OCI-LY7 (cell line): ENCODE measurements around the gene BHMT2. TPM values are rescaled to one million over a fixed set of nuclear protein-coding genes. Genes with fewer than 3 reads are reported as not detected.

Experiments
- BruUV-seq: library from RNA; stranded (reverse); fragments of 400-500 nt; replicated peaks from 2 replicates; lab custom pipeline; 2021; lab: Mats Ljungman, UMichigan
- CTCF ChIA-PET: fragments of 300-600 bp; sonication (Branson Sonifier 250); formaldehyde crosslinking; loops from one replicate; lab custom pipeline; 2022; ENCODE audit warnings: antibody characterized with exemption; ENCODE audit not compliant: unreplicated experiment; lab: Charles Lee
- POLR2A ChIA-PET: fragments of 300-600 bp; sonication (Branson Sonifier 250); formaldehyde crosslinking; loops from one replicate; lab custom pipeline; 2022; ENCODE audit warnings: antibody characterized with exemption; lab: Charles Lee
- DNase-seq: peaks from one replicate; pipeline ENCODE4 v3.0.0-alpha.2; 2015; ENCODE audit warnings: low spot score
- H2AFZ ChIP-seq: fragments of 200-600 bp; sonication (generic), shearing (Covaris generic); 2 replicates; pipeline ENCODE4 v1.6.1; 2014; ENCODE audit warnings: mild to moderate bottlenecking, antibody characterized with exemption, low read length, moderate library complexity
- H3K27ac ChIP-seq: fragments of 200-600 bp; sonication (generic); 2 replicates; pipeline ENCODE4 v1.5.1; 2014; ENCODE audit warnings: mixed run types, low read depth, mild to moderate bottlenecking, moderate library complexity, low read length, inconsistent platforms; ENCODE audit not compliant: poor library complexity, severe bottlenecking
- H3K36me3 ChIP-seq: fragments of 200-600 bp; sonication (generic); 2 replicates; pipeline ENCODE4 v1.6.1; 2014; ENCODE audit warnings: mild to moderate bottlenecking, antibody characterized with exemption, low read length, moderate library complexity, mixed read lengths; ENCODE audit not compliant: insufficient read depth
- H3K4me1 ChIP-seq: fragments of 200-600 bp; sonication (generic); 2 replicates; pipeline ENCODE4 v1.5.1; 2014; ENCODE audit warnings: mild to moderate bottlenecking, low read length; ENCODE audit not compliant: insufficient read depth, poor library complexity, severe bottlenecking
- H3K4me2 ChIP-seq: fragments of 200-600 bp; sonication (generic); 2 replicates; pipeline ENCODE4 v1.6.1; 2014; ENCODE audit warnings: mild to moderate bottlenecking, low read length
- H3K4me3 ChIP-seq: fragments of 200-600 bp; sonication (generic); 2 replicates; pipeline ENCODE4 v1.5.1; 2014; ENCODE audit warnings: mild to moderate bottlenecking, low read depth, low read length; ENCODE audit not compliant: poor library complexity, severe bottlenecking
- H3K79me2 ChIP-seq: fragments of 200-600 bp; sonication (generic); 2 replicates; pipeline ENCODE4 v1.6.1; 2016; ENCODE audit warnings: low read depth, mild to moderate bottlenecking, low read length, moderate library complexity, mixed read lengths; ENCODE audit not compliant: insufficient read depth
- H3K9me2 ChIP-seq: fragments of 200-600 bp; sonication (generic); 2 replicates; pipeline ENCODE4 v1.6.1; 2016; ENCODE audit warnings: mild to moderate bottlenecking, low read length, mixed read lengths; ENCODE audit not compliant: insufficient read depth
- H3K9me3 ChIP-seq: fragments of 200-600 bp; sonication (generic); 2 replicates; pipeline ENCODE4 v1.6.1; 2014; ENCODE audit warnings: mild to moderate bottlenecking, mixed run types, low read length, mixed read lengths
- H4K20me1 ChIP-seq: fragments of 200-600 bp; sonication (generic); 2 replicates; pipeline ENCODE4 v1.6.1; 2014; ENCODE audit warnings: mild to moderate bottlenecking, antibody characterized with exemption, low read length, moderate library complexity, mixed read lengths; ENCODE audit not compliant: insufficient read depth
- CTCF ChIP-seq: fragments of 200-600 bp; sonication (generic); conservative IDR thresholded peaks from 2 replicates; pipeline ENCODE4 v1.5.1; 2014; ENCODE audit warnings: mild to moderate bottlenecking, antibody characterized with exemption, low read length, moderate library complexity, mixed read lengths
- EZH2phosphoT487 ChIP-seq: fragments of 200-600 bp; sonication (generic); IDR thresholded peaks from 2 replicates; pipeline ENCODE4 v1.6.1; 2018; ENCODE audit warnings: low read depth, borderline replicate concordance, mild to moderate bottlenecking, mixed run types, antibody characterized with exemption, low read length, moderate library complexity, mixed read lengths
- intact Hi-C: fragments of 100-400 bp; cut with micrococcal nuclease; formaldehyde crosslinking; loops from one replicate; pipeline ENCODE4 v1.10.0; 2022; ENCODE audit not compliant: unreplicated experiment
- total RNA-seq, 2 experiments: library from RNA; depleted of rRNA in 1 of 2; stranded (reverse); fragments of >200 nt in 1 of 2; shearing (Covaris generic) in 1 of 2; gene quantifications; 2 replicates each; pipeline ENCODE4 v1.2.3, GENCODE V29; 2014 to 2022

Gene BHMT2
- total RNA-seq, 2 experiments from 2014 or later, result not detected

- H3K9me2 ChIP-seq, result no peaks in the 10 kb centered on the region
- no peak for DNase-seq
- H3K79me2 ChIP-seq, result no peaks in the 10 kb centered on the region
- no peak overlapping the region for H2AFZ ChIP-seq
- H3K27ac ChIP-seq, result no peak overlapping the region
- no peak for TF ChIP-seq EZH2phosphoT487
- no peak for TF ChIP-seq CTCF
- no peaks in the 10 kb centered on the region for H4K20me1 ChIP-seq
- H3K9me3 ChIP-seq, result no peaks in the 10 kb centered on the region
- BruUV-seq, result no TSS peak
- H3K4me3 ChIP-seq, result no peak overlapping the region
- no peak overlapping the region for H3K4me2 ChIP-seq
- ChIA-PET CTCF (no interaction called here), POLR2A (no interaction called here)
- H3K4me1 ChIP-seq, result peaks cover 10% of the 10 kb centered on the region
- no peaks in the 10 kb centered on the region for H3K36me3 ChIP-seq
- intact Hi-C loops, result loop anchor here (5.0 kb wide), 1 partner anchor 593 kb away; no protein-coding TSS in a partner anchor
These were observed 61.2 kb downstream of the BHMT2 start for GRCh38 chr5:79130781-79131180.

GRCh38 chr5:79133121-79133656 is 63.6 kb downstream of the BHMT2 start:
- TF ChIP-seq EZH2phosphoT487 (no peak), CTCF (peak; percentile 77)
- no peak overlapping the region for H3K27ac ChIP-seq
- H3K4me1 ChIP-seq, result peaks cover 10% of the 10 kb centered on the region
- DNase-seq, result peak; percentile 74
- peak overlapping the region; percentile 58; the same call in 1 of the 2 replicates for H2AFZ ChIP-seq
- ChIA-PET CTCF (interaction anchor here (0.8 to 2.0 kb wide), 5 partner anchors 24 to 341 kb away, joined by 3 to 9 read pairs (median 3); no protein-coding TSS in a partner anchor), POLR2A (interaction anchor here (0.5 to 1.8 kb wide), 15 partner anchors 10 to 913 kb away, joined by 3 to 17 read pairs (median 3); no protein-coding TSS in a partner anchor)
- H4K20me1 ChIP-seq, result no peaks in the 10 kb centered on the region
- no TSS peak for BruUV-seq
- peak overlapping the region; percentile 2 for H3K4me3 ChIP-seq
- H3K79me2 ChIP-seq, result no peaks in the 10 kb centered on the region
- H3K4me2 ChIP-seq, result peak overlapping the region; percentile 45
- H3K9me2 ChIP-seq, result no peaks in the 10 kb centered on the region
- no peaks in the 10 kb centered on the region for H3K36me3 ChIP-seq
- no peaks in the 10 kb centered on the region for H3K9me3 ChIP-seq
- intact Hi-C loops, result loop anchor here (1.0 to 5.0 kb wide), 4 partner anchors 108 to 596 kb away; no protein-coding TSS in a partner anchor
